Adipose tissue (tissue), 3 donors: ENCODE data around the gene FCHO2. TPM values are rescaled to one million over a fixed set of nuclear protein-coding genes. Genes with fewer than 3 reads are reported as not detected.
"Not testable (repeated sequence)": the region's sequence is repeated elsewhere in the genome, so short reads cannot be mapped to it uniquely, and the experiment has no call there.

Experiments
- H3K27ac ChIP-seq: one replicate; pipeline ENCODE4 v1.5.1; 2013; ENCODE audit warnings: low read depth, low read length
- WGBS, 3 donors: extraction: QIAGEN DNeasy Blood & Tissue Kit; methylation state at CpG; one replicate each; pipeline ENCODE4 v1.1.7; 2013; 5-methylcytosine and 5-hydroxymethylcytosine counted together
- polyA plus RNA-seq, 3 donors: library from polyadenylated mRNA; stranded (reverse); fragments of 200-250 nt; gene quantifications; one replicate each; pipeline ENCODE4 v1.2.3, GENCODE V29; 2013
- donor health status: healthy with polysubstance abuse.
- donor health status: Bipolar disorder and iron deficiency.
- donor health status: healthy.

FCHO2 gene
- polyA plus RNA-seq, 3 donors, result 4.5 to 12.0 (median 7.0) TPM

DNA sequence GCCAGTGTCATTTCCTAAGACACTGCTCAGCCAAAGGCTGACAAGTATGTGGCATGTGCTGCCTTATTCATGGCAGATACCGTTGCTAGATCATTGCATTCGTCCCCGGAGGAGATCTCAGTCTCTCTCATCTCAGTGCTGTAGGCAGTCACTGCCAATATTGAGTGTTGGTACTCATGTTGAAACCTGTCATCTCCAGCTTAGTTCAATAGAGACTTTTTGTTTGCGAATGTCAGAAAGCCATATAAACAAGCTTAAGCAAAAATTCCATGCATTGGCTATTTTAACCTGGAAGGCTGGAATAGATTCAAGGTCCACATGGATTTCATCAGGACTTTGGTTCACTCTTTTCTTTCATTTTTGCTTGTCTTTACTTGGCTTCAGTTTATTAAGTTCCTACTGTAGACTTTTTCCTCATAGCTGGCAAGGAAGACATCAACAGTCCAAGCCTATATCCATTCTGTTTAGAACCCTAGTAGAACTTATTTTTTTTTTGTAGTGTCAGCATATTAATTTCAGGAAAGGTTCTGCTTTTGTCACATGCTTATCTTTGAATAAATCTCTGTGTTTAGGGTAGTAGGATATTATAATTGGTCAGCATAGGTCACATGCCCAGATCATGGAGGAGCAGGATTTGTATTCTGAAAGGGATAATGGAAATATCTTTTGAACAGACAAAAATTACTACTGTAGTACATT, 66.8 kb downstream of the FCHO2 start:
- 36 to 82% (median 71%) methylated on average over 4 of the region's 4 CpGs for WGBS, 3 donors
- H3K27ac ChIP-seq, result no peak overlapping the region

DNA sequence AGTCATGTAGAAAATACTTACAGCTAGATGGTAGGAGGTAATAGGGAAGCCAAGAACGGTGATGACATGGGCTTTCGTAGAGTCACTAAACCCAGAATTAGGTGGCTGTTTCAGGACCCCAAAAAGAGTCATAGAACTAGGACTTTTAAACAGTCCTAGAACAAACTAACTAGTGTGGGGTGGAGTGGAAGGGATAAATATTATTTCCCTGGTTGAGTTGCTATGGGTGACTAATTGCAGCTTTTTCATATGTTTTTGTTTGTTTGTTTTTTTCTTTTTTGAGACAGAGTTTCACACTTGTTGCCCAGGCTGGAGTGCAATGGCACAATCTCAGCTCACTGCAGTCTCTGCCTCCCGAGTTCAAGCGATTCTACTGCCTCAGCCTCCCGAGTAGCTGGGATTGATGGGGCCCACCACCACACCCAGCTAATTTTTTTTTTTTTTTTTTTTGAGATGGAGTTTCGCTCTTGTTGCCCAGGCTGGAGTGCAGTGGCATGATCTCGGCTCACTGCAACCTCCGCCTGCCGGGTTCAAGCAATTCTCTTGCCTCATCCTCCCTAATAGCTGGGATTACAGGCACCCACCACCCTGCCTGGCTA, 69.2 kb downstream of the FCHO2 start:
- H3K27ac ChIP-seq, result not testable (repeated sequence)
- WGBS, 3 donors, result 94 to 97% (median 97%) methylated on average over 8 to 9 of the region's 9 CpGs

DNA sequence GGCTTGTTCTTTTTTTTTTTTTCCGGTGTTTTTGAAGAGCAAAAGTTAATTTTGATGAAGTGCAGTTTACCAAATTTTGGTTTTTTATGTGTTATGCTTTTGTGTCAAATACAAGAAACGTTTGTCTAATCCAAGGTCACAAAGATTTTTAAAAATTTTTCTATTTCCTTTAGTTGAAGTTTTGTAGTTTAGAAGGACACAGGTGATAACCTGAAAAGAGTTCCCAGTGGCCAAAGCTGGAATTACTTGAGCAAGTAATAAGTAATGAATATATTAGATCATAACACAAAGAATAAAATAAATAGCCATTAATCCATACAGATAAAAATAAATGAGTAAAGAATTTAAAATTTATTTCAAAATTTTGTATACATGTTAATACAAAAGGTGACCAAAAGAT, 71.5 kb downstream of the FCHO2 start:
- H3K27ac ChIP-seq, result no peak overlapping the region
- WGBS, 3 donors, result 75 to 93% (median 87%) methylated on average over 2 of the region's 2 CpGs

DNA sequence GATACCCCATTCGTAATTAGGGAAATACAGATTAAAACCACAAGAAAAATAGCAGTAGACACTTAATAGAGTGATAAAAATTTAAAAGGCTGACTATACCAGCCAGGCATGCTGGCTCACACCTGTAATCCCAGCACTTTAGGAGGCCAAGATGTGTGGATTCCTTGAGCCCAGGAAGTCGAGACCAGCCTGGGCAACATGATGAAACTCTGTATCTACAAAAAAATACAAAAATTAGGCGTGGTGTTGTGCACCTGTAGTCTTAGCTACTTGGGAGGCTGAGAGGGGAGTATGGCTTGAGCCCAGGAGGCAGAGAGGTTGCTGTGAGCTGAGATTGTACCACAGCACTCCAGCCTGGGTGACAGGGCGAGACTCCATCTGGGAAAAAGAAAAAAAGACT, 72.0 kb downstream of the FCHO2 start:
- no peak overlapping the region for H3K27ac ChIP-seq
- 90 to 95% (median 94%) methylated on average over 4 of the region's 4 CpGs for WGBS, 3 donors

DNA sequence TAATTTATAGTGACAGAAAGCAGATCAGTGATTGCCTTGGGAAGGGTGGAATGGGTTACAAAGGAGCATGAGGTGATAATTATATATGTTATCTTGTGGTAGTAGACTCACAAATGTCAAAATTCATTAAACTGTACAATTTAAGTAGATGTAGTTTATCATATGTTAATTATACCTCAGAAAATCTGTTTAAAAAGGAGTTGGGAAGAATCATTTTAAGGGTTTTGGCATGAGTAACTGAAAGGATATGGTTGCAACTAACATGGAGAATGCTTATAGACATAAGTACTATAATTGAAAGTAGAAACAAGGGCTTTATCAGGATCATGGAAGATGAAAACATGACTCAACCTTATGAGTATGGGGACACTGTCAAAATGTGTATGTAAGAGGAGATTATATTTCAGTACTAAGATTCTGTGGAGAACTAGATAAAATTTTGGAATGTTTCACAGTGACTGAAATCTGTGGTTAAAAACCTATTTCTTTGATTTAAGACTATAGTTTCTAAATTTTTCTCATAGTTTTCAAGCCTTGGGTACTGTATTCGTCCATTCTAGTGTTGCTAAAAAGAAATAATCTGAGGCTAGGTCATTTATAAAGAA, 73.3 kb downstream of the FCHO2 start:
- 96 to 97% (median 97%) methylated on average over 1 of the region's 1 CpG for WGBS, 3 donors
- no peak overlapping the region for H3K27ac ChIP-seq

DNA sequence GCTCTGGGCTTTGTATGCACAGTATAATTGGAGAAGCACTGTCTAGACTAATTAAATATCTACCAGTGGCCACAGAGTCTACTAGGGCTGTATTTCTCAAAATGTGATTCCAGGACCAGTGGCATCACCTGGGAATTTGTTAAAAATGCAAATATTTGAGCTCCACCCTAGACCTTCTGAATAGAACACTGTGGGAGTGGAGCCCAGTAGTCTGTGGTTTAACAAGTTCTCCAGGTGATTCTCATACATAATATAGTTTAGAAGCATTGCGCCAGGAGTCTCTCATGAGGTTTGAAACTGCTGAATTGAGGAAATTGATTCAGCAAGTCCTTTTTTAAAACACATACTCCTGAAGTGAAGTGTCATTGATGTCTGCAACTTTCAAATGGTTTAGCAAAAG, 74.7 kb downstream of the FCHO2 start:
- H3K27ac ChIP-seq, result no peak overlapping the region
- WGBS, 3 donors, result 88 to 100% (median 93%) methylated on average over 1 of the region's 1 CpG

DNA sequence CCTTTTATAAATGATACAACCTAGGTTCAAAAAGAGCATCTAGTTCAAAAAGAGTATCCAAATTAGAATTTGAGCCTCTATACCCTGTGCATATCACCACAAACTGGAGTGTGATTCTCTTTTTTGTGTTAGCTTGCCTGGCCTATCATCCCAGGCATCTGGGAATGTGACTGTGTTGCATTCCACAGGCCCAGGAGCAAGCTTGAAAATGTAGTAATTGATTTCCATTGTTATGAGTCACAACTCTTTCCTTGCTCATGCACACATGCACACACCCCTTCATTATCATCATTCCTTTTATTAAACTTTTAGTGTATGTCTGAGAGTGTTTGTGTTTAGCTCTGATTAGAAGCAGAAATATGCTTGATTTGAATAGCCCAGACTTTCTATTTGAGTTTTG, 75.2 kb downstream of the FCHO2 start:
- no peak overlapping the region for H3K27ac ChIP-seq

DNA sequence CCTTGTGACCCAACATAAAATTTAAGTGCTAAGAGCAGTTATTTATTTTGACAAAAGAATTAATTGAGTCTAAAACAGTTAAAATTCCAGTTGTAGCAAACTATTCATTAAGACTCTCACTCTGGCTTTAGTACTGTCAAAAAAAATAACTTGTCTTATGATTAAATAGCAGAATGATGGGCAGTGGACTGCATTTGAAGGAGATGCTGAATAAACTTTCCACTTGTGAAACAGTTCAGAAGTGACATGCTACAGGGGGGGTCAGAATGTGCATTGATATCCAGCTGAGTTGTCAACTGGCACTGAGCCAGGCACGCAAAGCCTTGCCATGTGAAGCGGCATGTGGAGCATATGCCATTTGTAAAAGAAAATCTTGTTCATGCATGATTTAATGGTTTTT, 76.0 kb downstream of the FCHO2 start:
- 73 to 78% (median 73%) methylated on average over 2 of the region's 2 CpGs for WGBS, 3 donors
- H3K27ac ChIP-seq, result no peak overlapping the region

DNA sequence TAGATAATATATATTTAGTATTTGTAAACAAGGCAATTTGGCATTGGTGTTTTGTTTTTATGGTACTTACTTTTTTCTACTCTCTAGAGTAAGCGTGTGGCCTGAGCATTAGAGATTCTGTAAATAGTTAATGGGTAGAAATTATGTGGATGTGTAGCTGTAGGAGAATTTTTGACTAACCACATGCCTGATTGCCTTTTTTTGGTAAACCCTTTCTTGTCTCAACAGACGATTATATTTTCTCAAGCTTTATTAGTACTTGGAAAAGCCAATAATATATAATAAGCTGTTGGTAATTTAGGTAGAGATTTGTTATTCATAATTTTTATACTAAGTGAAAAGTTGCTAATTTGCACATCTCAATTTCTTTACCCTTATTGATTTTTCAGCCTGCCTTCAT, 76.8 kb downstream of the FCHO2 start:
- no peak overlapping the region for H3K27ac ChIP-seq
- 96 to 100% (median 99%) methylated on average over 2 of the region's 2 CpGs for WGBS, 3 donors

DNA sequence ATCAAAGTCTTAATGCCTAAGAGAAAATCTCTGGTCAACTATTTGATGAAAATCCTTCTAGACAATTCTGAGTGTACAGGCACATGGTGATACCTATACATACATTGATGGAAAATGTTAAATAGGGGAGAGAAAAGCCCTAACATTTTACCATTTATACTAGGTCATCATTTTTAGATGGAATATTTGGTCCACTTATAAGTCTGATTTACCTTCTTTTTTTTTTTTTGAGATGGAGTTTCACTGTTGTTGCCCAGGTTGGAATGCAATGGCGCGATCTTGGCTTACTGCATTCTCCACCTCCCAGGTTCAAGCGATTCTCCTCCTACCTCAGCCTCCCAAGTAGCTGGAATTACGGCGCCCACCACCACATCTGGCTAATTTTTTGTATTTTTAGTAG, 81.7 kb downstream of the FCHO2 start:
- no peak overlapping the region for H3K27ac ChIP-seq
- WGBS, 3 donors, result 97 to 99% (median 98%) methylated on average over 5 of the region's 5 CpGs

DNA sequence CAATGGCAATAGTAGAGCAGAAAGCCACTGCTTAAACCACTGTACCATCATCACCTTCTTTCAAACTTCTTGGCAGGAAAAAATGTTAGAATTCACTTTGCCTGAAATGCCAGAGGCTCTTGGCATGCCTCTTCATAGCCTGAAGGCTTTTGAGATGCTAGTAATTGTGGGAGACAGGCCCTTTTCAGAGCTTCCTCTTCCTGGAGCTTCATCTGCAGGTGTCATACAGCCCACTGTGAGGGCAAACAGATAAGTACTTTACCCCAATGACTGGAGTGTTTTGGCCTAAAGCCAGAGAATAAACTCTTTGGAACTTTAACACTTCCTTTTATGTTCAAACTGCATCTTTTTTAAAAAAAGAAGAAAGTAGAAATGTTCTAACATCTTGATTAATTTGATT, 83.2 kb downstream of the FCHO2 start:
- no peak overlapping the region for H3K27ac ChIP-seq

DNA sequence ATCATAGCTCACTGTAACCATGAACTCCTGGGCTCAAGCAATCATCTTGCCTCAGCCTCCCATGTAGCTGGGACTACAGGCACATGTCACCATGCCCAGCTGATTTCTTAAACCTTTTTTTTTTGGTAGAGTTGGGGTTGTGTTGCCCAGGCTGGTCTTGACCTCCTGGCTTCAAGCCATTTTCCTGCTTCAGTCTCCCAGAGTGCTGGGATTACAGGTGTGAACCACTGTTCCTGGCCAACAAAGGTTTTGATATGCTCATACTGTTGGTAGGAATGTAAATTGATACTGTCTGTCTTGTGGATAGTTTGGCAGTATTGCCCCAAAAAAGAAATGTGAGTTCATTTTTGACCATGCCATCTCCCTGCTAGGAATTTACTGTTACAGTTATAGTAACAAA, 87.2 kb downstream of the FCHO2 start:
- H3K27ac ChIP-seq, result no peak overlapping the region

DNA sequence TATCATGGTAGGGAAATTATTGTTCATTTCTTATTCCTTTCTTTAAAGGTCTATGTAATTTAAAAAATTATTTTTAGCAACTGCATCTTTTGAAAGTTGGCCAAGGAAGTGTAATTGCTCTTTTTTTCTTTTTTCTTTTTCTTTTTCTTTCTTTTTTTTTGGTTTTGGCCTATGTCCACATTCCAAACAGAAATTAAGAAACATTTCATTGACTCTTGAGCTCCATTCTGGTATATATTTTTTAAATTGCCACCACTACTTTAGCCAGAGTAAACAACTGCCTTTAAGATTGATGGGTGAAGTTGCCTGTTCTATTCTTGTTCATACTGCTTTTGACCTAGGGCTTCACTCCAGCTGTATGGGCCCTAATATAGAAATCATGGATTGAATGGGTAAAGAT, 88.7 kb downstream of the FCHO2 start:
- no peak overlapping the region for H3K27ac ChIP-seq

DNA sequence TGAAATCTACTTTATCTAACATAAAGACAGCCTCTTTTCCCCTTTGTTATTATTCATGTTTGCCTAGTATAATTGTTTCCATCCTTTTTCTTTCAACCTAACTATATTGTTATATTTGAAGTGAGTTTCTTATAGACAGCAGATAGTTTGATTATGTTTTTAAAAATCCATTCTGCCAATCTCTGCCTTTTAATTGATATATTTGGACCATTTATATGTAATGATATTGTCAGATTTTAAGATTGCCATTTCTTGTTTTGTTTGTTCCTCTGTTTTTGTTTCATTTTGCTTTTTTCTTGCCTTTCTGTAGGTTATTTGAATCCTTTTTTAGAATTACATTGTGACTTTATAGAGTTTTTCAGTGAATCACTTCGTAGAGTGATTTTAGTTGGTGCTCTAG, 89.8 kb downstream of the FCHO2 start:
- no peak overlapping the region for H3K27ac ChIP-seq
- WGBS, 3 donors, result 94 to 99% (median 96%) methylated on average over 1 of the region's 1 CpG

DNA sequence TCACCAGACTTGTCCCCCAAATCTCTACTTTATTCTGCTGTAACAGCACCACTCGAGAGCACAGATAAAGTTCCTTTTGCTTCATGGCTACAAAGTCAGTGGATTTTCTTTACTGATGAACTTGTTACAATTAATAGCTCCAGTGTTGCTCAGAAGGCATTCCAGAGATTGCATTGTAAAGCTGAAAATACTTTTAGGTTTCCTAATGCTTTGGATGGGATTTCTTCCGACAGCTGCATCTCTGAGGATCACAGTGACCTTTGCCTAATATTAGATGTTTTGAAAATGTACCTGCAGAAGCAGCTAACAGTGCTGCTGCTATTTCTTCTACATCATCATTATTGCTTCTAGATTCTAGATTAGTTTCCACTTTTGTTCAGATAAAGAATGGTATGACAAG, 105.8 kb downstream of the FCHO2 start:
- WGBS, 3 donors, result 87 to 90% (median 89%) methylated on average over 2 of the region's 2 CpGs
- H3K27ac ChIP-seq, result no peak overlapping the region

DNA sequence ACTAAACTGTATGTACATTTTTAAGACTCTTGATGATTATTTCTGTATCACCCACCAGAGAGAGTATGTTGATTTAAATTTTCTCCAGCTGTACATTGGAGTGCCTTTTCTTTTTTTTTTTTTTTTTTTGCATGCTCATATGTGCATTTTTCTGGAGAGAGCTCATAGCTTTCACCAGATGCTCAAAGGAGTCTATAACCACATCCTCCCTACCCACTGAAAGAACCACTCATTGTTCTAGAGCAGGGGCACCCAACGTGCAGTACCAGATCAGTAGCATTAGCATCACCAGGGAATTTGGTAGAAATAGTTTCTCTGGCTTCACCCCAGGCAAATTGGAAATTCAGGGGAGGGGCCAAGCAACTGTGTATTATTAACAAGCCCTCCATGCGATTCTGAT, 110.6 kb downstream of the FCHO2 start:
- no peak overlapping the region for H3K27ac ChIP-seq
- WGBS, 3 donors, result 85 to 91% (median 89%) methylated on average over 2 of the region's 2 CpGs

DNA sequence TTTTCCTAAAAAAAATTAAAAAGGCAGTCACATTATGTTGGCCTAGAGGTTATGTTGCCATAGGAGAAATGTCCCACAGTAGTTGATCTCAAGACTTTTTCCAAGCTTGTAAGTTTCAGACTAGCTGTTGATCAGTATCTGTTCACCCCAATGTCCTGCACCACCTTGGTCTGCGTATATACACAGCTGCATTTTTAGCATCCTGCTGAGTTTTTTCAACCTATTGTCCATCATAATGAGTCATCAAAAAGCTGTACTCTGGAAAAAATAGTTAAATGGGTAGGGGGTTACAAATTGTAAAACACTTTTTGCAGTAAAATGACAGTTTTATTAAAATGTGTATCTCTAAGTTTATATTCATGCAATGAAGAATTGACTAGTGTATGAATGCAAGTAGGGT, 111.4 kb downstream of the FCHO2 start:
- 85 to 96% (median 95%) methylated on average over 1 of the region's 1 CpG for WGBS, 3 donors

DNA sequence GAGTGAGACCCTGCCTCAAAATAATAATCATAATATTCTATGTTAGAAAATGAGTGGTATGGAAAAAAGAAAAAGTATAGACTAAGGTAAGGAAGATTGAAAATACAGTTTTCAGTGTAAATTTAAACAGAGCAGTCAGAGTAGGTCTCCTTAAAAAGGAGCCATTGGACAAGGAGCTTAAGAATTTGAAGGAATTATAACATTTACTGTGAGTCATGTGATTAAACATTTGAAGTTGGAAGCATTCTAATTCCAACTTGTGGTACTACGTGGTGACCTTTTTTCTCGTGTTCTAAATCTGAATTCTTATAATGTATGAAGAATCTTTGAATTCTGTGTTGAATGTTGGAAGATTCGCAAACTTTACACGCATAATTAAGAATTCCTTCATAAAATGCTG, 125.3 kb downstream of the FCHO2 start:
- H3K27ac ChIP-seq, result no peak overlapping the region
- WGBS, 3 donors, result 83 to 94% (median 91%) methylated on average over 4 of the region's 4 CpGs

More for the DNA sequence above, 111.4 kb downstream of the FCHO2 start:
- H3K27ac ChIP-seq, result no peak overlapping the region

DNA sequence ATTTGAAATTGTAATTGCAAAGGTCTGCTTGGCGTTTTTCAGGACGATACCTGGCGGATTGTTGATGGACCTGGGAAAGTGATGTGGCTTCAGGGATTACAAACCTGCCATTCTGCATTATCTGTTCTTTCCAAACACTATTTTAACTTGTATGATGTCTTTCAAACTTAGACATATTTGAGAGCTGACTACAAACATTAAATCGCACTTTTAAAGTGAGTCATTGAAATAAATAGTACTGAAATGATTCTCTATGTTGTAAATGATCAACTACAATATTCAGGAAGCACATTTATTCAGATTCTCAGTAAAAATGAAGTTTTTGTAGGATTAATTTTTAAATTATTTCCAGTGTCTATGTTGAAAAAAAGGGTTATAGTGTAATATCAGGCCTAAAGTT, 132.2 kb downstream of the FCHO2 start:
- WGBS, 3 donors, result 80 to 96% (median 94%) methylated on average over 4 of the region's 4 CpGs
- no peak overlapping the region for H3K27ac ChIP-seq

DNA sequence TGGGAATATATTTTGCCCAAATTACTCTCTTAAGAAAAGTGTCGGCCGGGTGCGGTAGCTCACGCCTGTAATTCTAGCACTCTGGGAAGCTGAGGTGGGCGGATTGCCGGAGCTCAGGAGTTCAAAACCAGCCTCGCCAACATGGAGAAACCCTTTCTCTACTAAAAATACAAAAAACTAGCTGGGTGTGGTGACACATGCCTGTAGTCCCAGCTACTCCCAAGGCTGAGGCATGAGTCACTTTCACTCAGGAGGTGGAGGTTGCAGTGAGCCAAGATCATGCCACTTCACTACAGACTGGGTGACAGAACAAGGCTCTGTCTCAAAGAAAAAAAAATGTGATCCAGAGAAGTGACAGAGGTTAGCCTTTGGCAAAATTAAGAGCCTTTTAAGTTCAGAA, 138.1 kb downstream of the FCHO2 start:
- no peak overlapping the region for H3K27ac ChIP-seq
- WGBS, 3 donors, result 93 to 95% (median 95%) methylated on average over 7 of the region's 7 CpGs
